ENCODE results near the gene CA5A. TPM values are rescaled to one million over a fixed set of nuclear protein-coding genes. Genes with fewer than 3 reads are reported as not detected.
"Not testable (repeated sequence)": the region's sequence is repeated elsewhere in the genome, so short reads cannot be mapped to it uniquely, and the experiment has no call there.

Gene CA5A
- total RNA-seq, 1 donor from 2014 or later, result 0.06 TPM

DNA sequence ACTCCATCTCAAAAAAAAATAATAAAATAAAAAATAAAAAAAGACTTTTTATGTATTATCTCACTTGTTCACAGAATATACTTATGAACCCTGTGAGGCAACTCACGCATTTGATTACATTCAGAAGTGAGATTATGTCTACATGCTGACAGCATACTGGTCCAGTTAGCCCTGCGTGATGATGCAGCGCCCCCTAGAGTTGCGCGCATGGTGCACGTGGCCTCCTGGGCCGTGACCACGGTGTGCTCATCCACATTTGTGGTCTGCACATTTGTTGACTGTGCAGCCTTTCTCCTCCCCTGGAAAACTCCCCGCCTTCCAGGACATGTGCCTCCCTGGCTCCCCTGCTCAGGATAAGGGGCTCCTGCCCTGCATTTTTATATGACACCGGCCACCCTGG lies 46.6 kb downstream of the CA5A start:
- H3K9me3 ChIP-seq; H3K36me3 ChIP-seq; H3K4me3 ChIP-seq; H3K27ac ChIP-seq; H3K4me1 ChIP-seq; H3K27me3 ChIP-seq (ENCODE audit: low read depth); intact Hi-C loops (cut with DNase I): not testable (repeated sequence)
- peak; percentile 80 for DNase-seq
- peak; percentile 82 to 83 for ATAC-seq
- TF ChIP-seq, protein P1, sequence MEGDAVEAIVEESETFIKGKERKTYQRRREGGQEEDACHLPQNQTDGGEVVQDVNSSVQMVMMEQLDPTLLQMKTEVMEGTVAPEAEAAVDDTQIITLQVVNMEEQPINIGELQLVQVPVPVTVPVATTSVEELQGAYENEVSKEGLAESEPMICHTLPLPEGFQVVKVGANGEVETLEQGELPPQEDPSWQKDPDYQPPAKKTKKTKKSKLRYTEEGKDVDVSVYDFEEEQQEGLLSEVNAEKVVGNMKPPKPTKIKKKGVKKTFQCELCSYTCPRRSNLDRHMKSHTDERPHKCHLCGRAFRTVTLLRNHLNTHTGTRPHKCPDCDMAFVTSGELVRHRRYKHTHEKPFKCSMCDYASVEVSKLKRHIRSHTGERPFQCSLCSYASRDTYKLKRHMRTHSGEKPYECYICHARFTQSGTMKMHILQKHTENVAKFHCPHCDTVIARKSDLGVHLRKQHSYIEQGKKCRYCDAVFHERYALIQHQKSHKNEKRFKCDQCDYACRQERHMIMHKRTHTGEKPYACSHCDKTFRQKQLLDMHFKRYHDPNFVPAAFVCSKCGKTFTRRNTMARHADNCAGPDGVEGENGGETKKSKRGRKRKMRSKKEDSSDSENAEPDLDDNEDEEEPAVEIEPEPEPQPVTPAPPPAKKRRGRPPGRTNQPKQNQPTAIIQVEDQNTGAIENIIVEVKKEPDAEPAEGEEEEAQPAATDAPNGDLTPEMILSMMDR (IDR thresholded peaks at IDR 0.05), result peak; percentile 56

DNA sequence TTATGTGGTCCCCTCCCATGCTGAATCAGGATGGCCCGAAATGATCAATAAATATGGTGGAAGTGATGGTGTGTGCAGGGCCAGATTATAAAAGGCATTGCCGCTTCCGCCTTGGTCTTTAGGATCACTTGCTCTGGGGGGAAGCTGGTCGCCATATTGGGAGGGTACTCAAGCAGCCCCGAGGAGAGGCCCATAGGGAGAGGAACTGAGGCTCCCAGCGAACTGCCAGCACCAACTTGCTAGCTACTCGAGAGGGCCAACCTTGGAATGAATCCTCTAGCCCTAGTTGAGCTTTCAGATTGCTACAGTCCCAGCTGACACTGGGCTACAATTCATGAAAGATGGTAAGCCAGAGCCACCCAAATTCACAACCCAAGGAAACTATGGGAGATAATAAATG lies 48.0 kb downstream of the CA5A start:
- ATAC-seq; H3K9me3 ChIP-seq; H3K4me3 ChIP-seq; H3K27me3 ChIP-seq (ENCODE audit: low read depth); H3K36me3 ChIP-seq; H3K4me1 ChIP-seq; intact Hi-C loops (cut with DNase I); DNase-seq; H3K27ac ChIP-seq: not testable (repeated sequence)

DNA sequence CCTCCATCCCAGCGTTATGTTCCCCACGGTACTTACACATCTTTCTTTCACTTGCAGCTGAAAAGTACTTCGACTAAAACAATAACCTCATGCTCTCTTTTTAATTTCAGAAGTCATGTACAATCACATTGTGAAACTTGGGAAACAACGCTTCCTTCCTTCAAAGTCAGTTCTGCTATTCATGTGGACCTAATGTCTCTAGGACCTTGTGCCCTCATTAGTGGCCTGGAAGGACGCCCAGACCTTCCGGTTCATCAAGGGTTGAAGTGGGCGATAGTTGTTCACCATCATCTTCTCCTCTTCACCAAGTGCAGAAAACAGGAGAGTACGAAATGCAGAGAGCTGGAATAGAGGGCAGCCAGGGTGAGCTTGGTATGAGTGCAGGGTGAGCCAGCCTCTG lies 48.4 kb downstream of the CA5A start:
- ATAC-seq; H3K27ac ChIP-seq; DNase-seq; H3K27me3 ChIP-seq (ENCODE audit: low read depth); H3K36me3 ChIP-seq; H3K4me3 ChIP-seq; H3K9me3 ChIP-seq; H3K4me1 ChIP-seq; intact Hi-C loops (cut with DNase I): not testable (repeated sequence)

DNA sequence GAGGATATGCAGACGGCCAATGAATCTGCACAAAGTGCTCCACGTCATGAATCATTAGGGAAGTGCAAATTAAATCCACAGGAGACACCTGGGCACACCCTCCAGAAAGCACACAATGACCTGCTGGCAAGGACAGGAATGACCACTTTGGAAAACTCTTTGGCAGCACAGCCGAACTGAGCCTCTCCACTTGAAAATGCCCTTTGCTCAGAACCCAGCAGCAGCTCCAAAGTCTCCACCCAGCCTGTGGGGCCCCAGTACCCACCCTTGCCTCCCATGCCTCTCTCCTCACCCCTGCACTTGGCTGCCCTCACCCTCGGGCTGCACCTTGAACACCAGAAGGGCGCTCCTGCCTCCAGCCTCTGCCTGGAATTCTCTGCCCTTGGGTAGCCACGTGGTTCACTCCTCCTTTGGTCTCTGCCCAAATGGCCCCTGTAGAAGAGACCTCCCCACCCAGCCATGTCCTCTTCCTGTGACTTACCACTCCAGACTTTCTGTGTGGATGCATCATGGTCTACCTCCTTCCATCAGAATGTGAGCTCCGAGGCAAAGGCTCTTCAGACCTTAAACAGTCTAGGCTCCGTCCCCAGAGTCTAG lies 50.9 kb downstream of the CA5A start:
- H3K4me1 ChIP-seq; H3K27me3 ChIP-seq (ENCODE audit: low read depth); H3K36me3 ChIP-seq; H3K4me3 ChIP-seq; H3K9me3 ChIP-seq; intact Hi-C loops (cut with DNase I): not testable (repeated sequence)
- DNase-seq (peak; percentile 62), ATAC-seq (peak; percentile 89 to 90)
- peak overlapping the region; percentile 41 for H3K27ac ChIP-seq

DNA sequence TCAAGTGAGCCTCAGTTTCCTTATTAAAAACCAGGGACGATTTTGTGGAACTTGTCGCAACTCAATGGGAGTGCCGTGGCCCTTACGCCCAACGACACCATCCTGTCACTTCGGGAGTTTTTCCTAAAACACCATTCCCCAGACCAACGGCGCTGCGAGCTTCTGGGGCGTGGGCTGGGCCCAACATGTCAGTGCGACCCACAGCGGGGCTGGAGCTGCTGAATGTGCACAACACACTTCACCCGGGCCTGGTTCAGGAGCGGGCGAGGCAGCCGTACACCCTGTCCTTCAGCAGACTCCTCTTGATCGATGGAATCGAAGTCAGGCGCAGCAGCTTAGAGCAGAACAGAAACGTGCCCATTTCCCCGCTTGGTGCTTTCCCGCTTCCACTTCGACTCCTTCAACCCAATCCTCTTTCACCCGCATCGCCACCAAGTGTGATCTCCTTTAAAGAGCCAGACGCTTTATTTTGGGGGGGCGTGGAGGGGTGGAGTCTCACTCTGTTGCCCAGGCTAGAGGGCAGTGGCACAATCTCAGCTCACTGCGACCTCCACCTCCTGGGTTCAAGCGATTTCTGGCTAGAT lies 53.8 kb downstream of the CA5A start:
- no peak overlapping the region for H3K4me3 ChIP-seq
- no peaks in the 10 kb centered on the region for H3K36me3 ChIP-seq
- H3K9me3 ChIP-seq, result no peaks in the 10 kb centered on the region
- intact Hi-C loops (cut with DNase I), result no loop called here
- peaks cover 10% of the 10 kb centered on the region for H3K27me3 ChIP-seq (ENCODE audit: low read depth)
- ATAC-seq (no peak), DNase-seq (no peak)
- TF ChIP-seq, protein P1 (IDR thresholded peaks at IDR 0.05), result no peak
- H3K4me1 ChIP-seq, result no peaks in the 10 kb centered on the region
- no peak overlapping the region for H3K27ac ChIP-seq

DNA sequence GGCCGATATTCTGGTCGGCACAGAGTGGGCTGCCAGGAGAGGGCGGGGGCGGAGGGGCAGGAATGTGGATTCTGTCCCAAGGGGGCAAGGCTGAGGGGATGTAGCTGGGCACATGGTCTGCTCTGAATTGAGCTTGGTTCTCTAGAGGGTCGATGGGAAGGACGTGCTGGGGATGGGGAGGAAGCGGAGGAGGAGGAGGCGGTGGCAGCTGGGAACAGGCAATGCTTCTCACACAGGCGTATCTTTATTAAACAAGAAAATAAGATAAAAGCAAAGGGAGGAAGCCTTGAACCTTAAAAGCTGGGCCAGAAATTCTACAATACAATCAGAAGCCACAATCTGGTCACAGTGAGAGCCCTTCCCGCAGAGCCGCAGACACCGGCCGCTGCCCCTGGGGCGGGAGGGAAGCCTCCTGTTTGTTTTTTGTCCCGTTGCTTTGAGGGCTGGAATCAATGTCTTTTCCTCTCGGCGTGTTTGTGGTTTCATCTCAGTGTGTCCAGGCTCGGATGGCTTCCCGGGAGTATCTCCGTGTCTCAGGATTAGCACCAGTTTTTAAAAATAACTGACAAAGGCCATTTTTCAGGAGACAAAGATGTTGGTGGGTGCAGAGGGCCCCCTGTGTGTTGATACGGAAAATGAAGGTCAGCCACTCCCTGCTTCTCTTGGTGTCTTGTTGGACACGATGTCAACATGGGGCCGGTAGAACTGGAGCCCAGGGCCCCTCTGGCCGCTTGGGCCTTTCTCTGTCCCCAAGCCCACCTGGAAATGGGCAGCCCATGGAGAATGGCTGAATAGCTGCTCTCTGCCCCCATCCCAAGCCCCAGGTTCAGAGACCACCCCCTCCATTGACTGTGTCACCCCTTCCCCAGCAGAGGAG lies 54.8 kb downstream of the CA5A start:
- intact Hi-C loops (cut with DNase I), result no loop called here
- no peaks in the 10 kb centered on the region for H3K9me3 ChIP-seq
- H3K4me3 ChIP-seq, result no peak overlapping the region
- H3K4me1 ChIP-seq, result no peaks in the 10 kb centered on the region
- no peak overlapping the region for H3K27ac ChIP-seq
- peaks cover 10% of the 10 kb centered on the region for H3K27me3 ChIP-seq (ENCODE audit: low read depth)
- TF ChIP-seq, protein P1 (IDR thresholded peaks at IDR 0.05), result no peak
- ATAC-seq, result no peak
- H3K36me3 ChIP-seq, result no peaks in the 10 kb centered on the region
- DNase-seq, result no peak
